ENCODE results near the gene ARRDC2. TPM values are rescaled to one million over a fixed set of nuclear protein-coding genes. Genes with fewer than 3 reads are reported as not detected.

ARRDC2 gene
- total RNA-seq, 1 donor = 15.9 TPM

DNA sequence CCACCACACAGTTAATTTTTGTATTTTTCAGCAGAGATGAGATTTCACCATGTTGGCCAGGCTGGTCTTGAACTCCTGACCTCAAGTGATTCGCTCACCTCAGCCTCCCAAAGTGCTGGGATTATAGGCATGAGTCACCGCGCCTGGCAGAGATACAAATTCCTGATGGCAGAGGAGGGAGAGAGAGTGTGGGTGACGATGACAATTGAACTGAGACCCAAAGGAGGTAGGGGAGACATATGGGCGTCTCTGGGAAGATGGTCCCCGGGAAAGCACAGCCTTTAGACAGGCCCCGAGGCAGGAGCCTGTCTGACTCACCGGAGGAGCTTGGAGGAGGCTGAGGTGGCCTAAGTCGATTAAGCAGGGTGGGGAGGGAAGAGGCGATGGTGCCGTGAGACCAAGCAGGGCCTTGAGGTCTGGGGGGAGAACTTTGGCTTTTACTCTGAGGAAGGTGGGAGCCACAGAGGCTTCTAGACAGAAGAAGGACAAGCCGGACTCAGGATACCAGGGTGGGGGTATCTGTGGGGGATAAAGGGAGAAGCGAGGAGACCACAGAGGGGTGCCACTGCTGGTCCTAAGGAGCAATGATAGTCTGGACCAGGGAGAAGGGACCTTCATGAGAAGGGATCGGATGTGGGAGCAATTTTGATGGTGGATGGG is 38.2 kb downstream of the ARRDC2 start:
- Histone ChIP-seq H2AFZ (ENCODE audit: low read length) (peak overlapping the region; percentile 18), H3K36me3 (ENCODE audit: insufficient read depth, low read length) (no peaks in the 10 kb centered on the region), H3K27ac (ENCODE audit: low read depth, low read length) (peak overlapping the region; percentile 59), H3K27me3 (ENCODE audit: insufficient read depth, low read length) (no peaks in the 10 kb centered on the region), H3K79me2 (ENCODE audit: insufficient read depth, low read length) (no peaks in the 10 kb centered on the region), H4K20me1 (ENCODE audit: insufficient read depth, low read length) (no peaks in the 10 kb centered on the region), H3K4me2 (ENCODE audit: insufficient read depth, low read length) (peak overlapping the region; percentile 77), H3K4me1 (ENCODE audit: insufficient read depth, low read length) (peaks cover 18% of the 10 kb centered on the region), H3K4me3 (ENCODE audit: insufficient read depth, low read length) (no peak overlapping the region), H3K9me3 (ENCODE audit: low read depth, low read length) (no peaks in the 10 kb centered on the region)
- TF ChIP-seq, protein P1, sequence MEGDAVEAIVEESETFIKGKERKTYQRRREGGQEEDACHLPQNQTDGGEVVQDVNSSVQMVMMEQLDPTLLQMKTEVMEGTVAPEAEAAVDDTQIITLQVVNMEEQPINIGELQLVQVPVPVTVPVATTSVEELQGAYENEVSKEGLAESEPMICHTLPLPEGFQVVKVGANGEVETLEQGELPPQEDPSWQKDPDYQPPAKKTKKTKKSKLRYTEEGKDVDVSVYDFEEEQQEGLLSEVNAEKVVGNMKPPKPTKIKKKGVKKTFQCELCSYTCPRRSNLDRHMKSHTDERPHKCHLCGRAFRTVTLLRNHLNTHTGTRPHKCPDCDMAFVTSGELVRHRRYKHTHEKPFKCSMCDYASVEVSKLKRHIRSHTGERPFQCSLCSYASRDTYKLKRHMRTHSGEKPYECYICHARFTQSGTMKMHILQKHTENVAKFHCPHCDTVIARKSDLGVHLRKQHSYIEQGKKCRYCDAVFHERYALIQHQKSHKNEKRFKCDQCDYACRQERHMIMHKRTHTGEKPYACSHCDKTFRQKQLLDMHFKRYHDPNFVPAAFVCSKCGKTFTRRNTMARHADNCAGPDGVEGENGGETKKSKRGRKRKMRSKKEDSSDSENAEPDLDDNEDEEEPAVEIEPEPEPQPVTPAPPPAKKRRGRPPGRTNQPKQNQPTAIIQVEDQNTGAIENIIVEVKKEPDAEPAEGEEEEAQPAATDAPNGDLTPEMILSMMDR (IDR thresholded peaks at IDR 0.05; ENCODE audit: extremely low read depth, low read depth, low read length) = no peak
- peak; percentile 87 for DNase-seq (ENCODE audit: insufficient read length, low spot score, missing footprints)

DNA sequence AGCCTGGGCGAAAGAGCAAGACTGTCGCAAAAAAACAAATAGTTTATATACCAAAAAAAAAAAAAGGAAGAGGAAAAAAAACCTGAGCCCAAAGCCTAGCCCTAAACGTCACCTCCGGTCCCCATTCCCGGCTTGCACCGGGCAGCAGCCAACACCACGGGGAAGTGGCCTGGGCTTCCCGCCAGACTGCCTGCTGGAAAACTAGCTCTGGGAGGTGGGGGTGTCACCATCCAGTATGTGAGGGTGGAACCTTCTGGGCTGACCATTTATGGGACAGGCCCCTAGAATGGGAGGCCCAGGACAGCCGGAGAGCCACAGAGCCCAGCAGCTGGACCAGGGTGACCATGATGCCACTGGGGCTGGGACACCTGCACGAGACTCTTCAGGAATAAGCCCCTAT is 41.4 kb downstream of the ARRDC2 start:
- peak; percentile 92 for DNase-seq (ENCODE audit: insufficient read length, low spot score, missing footprints)
- H3K27ac ChIP-seq (ENCODE audit: low read depth, low read length) = no peak overlapping the region
- H3K4me3 ChIP-seq (ENCODE audit: insufficient read depth, low read length) = no peak overlapping the region
- peak overlapping the region; percentile 85 for H2AFZ ChIP-seq (ENCODE audit: low read length)
- peaks cover 26% of the 10 kb centered on the region for H3K4me1 ChIP-seq (ENCODE audit: insufficient read depth, low read length)
- H4K20me1 ChIP-seq (ENCODE audit: insufficient read depth, low read length) = no peaks in the 10 kb centered on the region
- no peaks in the 10 kb centered on the region for H3K79me2 ChIP-seq (ENCODE audit: insufficient read depth, low read length)
- H3K9me3 ChIP-seq (ENCODE audit: low read depth, low read length) = no peaks in the 10 kb centered on the region
- no peak overlapping the region for H3K4me2 ChIP-seq (ENCODE audit: insufficient read depth, low read length)
- H3K27me3 ChIP-seq (ENCODE audit: insufficient read depth, low read length) = no peaks in the 10 kb centered on the region
- TF ChIP-seq, protein P1 (IDR thresholded peaks at IDR 0.05; ENCODE audit: extremely low read depth, low read depth, low read length) = no peak
- H3K36me3 ChIP-seq (ENCODE audit: insufficient read depth, low read length) = no peaks in the 10 kb centered on the region

DNA sequence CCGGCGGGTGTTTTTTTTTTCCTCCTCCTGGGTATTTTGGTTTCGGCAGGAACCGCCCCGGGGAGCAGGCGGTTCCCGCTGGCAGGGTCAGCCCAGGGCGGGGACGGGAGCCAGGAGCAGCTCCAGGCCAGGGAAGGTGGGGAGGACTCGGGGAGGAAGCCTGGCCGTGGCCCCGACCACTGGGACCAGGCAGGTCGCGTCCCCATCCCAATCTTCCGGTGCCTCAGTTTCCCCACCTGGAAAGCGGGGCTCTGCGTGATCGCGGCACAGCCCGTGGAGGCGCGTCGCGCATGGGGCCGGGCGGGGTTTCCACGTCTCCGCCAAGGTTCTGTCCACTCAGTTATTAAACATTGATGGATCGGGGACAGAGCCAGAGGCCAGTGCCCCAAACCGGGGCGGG is 43.9 kb downstream of the ARRDC2 start:
- DNase-seq (ENCODE audit: insufficient read length, low spot score, missing footprints) = peak; percentile 58
- Histone ChIP-seq H3K4me1 (ENCODE audit: insufficient read depth, low read length) (peaks cover 8% of the 10 kb centered on the region), H3K27ac (ENCODE audit: low read depth, low read length) (no peak overlapping the region), H3K9me3 (ENCODE audit: low read depth, low read length) (no peaks in the 10 kb centered on the region), H3K4me2 (ENCODE audit: insufficient read depth, low read length) (peak overlapping the region; percentile 72), H2AFZ (ENCODE audit: low read length) (peak overlapping the region; percentile 59), H3K4me3 (ENCODE audit: insufficient read depth, low read length) (peak overlapping the region; percentile 53), H4K20me1 (ENCODE audit: insufficient read depth, low read length) (no peaks in the 10 kb centered on the region), H3K27me3 (ENCODE audit: insufficient read depth, low read length) (no peaks in the 10 kb centered on the region), H3K79me2 (ENCODE audit: insufficient read depth, low read length) (no peaks in the 10 kb centered on the region), H3K36me3 (ENCODE audit: insufficient read depth, low read length) (no peaks in the 10 kb centered on the region)
- TF ChIP-seq, protein P1 (IDR thresholded peaks at IDR 0.05; ENCODE audit: extremely low read depth, low read depth, low read length) = no peak

DNA sequence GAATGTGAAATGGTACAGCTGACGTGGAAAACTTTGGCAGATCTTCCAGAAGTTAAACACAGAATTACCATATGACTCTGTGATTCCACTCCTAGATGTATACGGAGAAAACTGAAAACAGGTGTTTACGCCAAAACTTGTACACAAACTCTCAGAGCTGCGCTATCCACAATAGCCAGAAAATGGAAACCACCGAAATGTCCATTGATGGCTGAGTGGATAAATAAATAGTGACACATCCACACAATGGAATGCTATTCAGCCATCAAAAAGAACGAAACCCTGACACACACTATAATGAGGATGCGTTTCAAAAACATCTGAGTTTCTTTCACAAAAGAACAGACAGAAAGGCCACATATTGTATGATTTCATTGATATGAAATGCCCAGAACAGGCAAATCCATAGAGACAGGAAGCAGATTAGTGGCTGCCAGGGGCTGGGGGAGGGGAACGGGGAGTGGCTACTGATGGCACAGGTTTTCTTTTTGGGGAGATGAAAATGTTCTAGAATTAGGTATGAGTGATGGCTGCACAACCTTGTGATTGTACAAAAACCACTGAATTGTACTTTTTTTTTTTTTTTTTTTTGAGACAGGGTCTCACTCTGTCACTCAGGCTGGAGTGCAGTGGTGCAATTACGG is 45.7 kb downstream of the ARRDC2 start:
- peak; percentile 49 for DNase-seq (ENCODE audit: insufficient read length, low spot score, missing footprints)
- no peaks in the 10 kb centered on the region for H3K79me2 ChIP-seq (ENCODE audit: insufficient read depth, low read length)
- H3K4me2 ChIP-seq (ENCODE audit: insufficient read depth, low read length) = no peak overlapping the region
- H3K4me3 ChIP-seq (ENCODE audit: insufficient read depth, low read length) = no peak overlapping the region
- H3K27me3 ChIP-seq (ENCODE audit: insufficient read depth, low read length) = no peaks in the 10 kb centered on the region
- TF ChIP-seq, protein P1 (IDR thresholded peaks at IDR 0.05; ENCODE audit: extremely low read depth, low read depth, low read length) = no peak
- H2AFZ ChIP-seq (ENCODE audit: low read length) = no peak overlapping the region
- peaks cover 8% of the 10 kb centered on the region for H3K4me1 ChIP-seq (ENCODE audit: insufficient read depth, low read length)
- no peaks in the 10 kb centered on the region for H3K9me3 ChIP-seq (ENCODE audit: low read depth, low read length)
- H4K20me1 ChIP-seq (ENCODE audit: insufficient read depth, low read length) = no peaks in the 10 kb centered on the region
- H3K27ac ChIP-seq (ENCODE audit: low read depth, low read length) = no peak overlapping the region
- H3K36me3 ChIP-seq (ENCODE audit: insufficient read depth, low read length) = no peaks in the 10 kb centered on the region
